HT1080 (cell line): ENCODE measurements around the gene JUNB. TPM values are rescaled to one million over a fixed set of nuclear protein-coding genes. Genes with fewer than 3 reads are reported as not detected.
A peak's percentile ranks its signal among the peaks of the same experiment; 100 is the strongest.

Experiments used
- DNase-seq: peaks from one replicate; pipeline ENCODE4 v3.0.0-alpha.2; 2015; ENCODE audit warnings: low read depth
- total RNA-seq: library from RNA; depleted of rRNA; stranded (reverse); fragments of >200 nt; shearing (Covaris generic); gene quantifications from 2 replicates; pipeline ENCODE4 v1.2.3, GENCODE V29; 2014

Gene JUNB
- total RNA-seq, 1 experiment from 2014 or later = 38.1 TPM

- peak; percentile 42 for DNase-seq
Observed at GRCh38 chr19:12773571-12773970, 17.7 kb upstream of the JUNB start.

- DNase-seq = no peak
Observed at GRCh38 chr19:12774588-12775555, 16.4 kb upstream of the JUNB start, which contains the start of gene HOOK2. TSS of gene HOOK2 (minus strand) at chr19:12775552. CDS start at chr19:12775449, 103 bp downstream.

GRCh38 chr19:12777217-12778016 lies 13.9 kb upstream of the JUNB start:
- peak; percentile 73 for DNase-seq

- DNase-seq = peak; percentile 80
Observed at GRCh38 chr19:12778017-12778904, 13.0 kb upstream of the JUNB start.

- DNase-seq = no peak
Observed at GRCh38 chr19:12778905-12779161, 12.5 kb upstream of the JUNB start.

- DNase-seq = peak; percentile 72
Observed at GRCh38 chr19:12779162-12779993, 11.9 kb upstream of the JUNB start.

GRCh38 chr19:12782174-12782423 lies 9.2 kb upstream of the JUNB start:
- DNase-seq = no peak

- DNase-seq = peak; percentile 80
Observed at GRCh38 chr19:12782424-12783290, 8.6 kb upstream of the JUNB start.

GRCh38 chr19:12783291-12783848 lies 7.9 kb upstream of the JUNB start:
- DNase-seq = no peak

GRCh38 chr19:12783849-12784393 lies 7.4 kb upstream of the JUNB start:
- DNase-seq = no peak

- no peak for DNase-seq
Observed at GRCh38 chr19:12784394-12784870, 6.9 kb upstream of the JUNB start.

GRCh38 chr19:12784871-12785430 lies 6.3 kb upstream of the JUNB start:
- no peak for DNase-seq

GRCh38 chr19:12785431-12786031 lies 5.8 kb upstream of the JUNB start:
- no peak for DNase-seq

- DNase-seq = no peak
Observed at GRCh38 chr19:12786141-12786870, 5.0 kb upstream of the JUNB start.

- no peak for DNase-seq
Observed at GRCh38 chr19:12786952-12787351, 4.3 kb upstream of the JUNB start.

- no peak for DNase-seq
Observed at GRCh38 chr19:12787458-12787857, 3.8 kb upstream of the JUNB start.

- no peak for DNase-seq
Observed at GRCh38 chr19:12788042-12788681, 3.1 kb upstream of the JUNB start.
